Testis (tissue), 3 donors: Measurements from ENCODE around the gene ERC2. TPM values are rescaled to one million over a fixed set of nuclear protein-coding genes. Genes with fewer than 3 reads are reported as not detected.

Experiments
- DNase-seq: peaks from one replicate; pipeline ENCODE4 v3.0.0-alpha.2; 2019
- H3K27ac ChIP-seq, 2 donors: fragments of 200-600 bp; sonication (generic); one replicate each; pipeline ENCODE4 v1.5.1; 2019
- H3K27me3 ChIP-seq: fragments of 200-600 bp; sonication (generic); one replicate; pipeline ENCODE4 v1.5.1; 2019
- H3K36me3 ChIP-seq: fragments of 200-600 bp; sonication (generic); one replicate; pipeline ENCODE4 v1.5.1; 2017; ENCODE audit warnings: low read depth; ENCODE audit errors: missing control alignments
- H3K4me1 ChIP-seq: fragments of 200-600 bp; sonication (generic); one replicate; pipeline ENCODE4 v1.5.1; 2019
- H3K4me3 ChIP-seq, 2 donors: fragments of 200-600 bp; sonication (generic); one replicate each; pipeline ENCODE4 v1.5.1; 2017 to 2019
- H3K9me3 ChIP-seq: fragments of 200-600 bp; sonication (generic); one replicate; pipeline ENCODE4 v1.5.1; 2017
- POLR2A ChIP-seq: fragments of 450-650 bp; IDR thresholded peaks from one replicate; pipeline ENCODE4 v1.6.1; 2017; ENCODE audit warnings: antibody characterized with exemption, mild to moderate bottlenecking, moderate library complexity
- WGBS, 2 donors: methylation state at CpG; one replicate each; pipeline ENCODE4 v1.1.5; 2018; 5-methylcytosine and 5-hydroxymethylcytosine counted together
- intact Hi-C: fragments of 100-400 bp; cut with DNase I; formaldehyde crosslinking; loops from one replicate; pipeline ENCODE4 v1.15.1; 2023; ENCODE audit warnings: low total_unique reads
- polyA plus RNA-seq: library from polyadenylated mRNA; stranded (reverse); fragments of 350-450 nt; fragmentation: Illumina TruSeq; extraction: RNeasy Lipid Tissue Mini Kit (QIAGEN cat#74804); gene quantifications from one replicate; pipeline ENCODE4 v1.2.3, GENCODE V29; 2014; ENCODE audit warnings: low read depth, low replicate concordance; ENCODE audit not compliant: insufficient read depth
- total RNA-seq, 2 donors: library from RNA; depleted of rRNA; stranded (reverse); fragments of >200 nt; gene quantifications; one replicate each; pipeline ENCODE4 v1.2.3, GENCODE V29; 2016
- TF ChIP-seq, protein P1 (sequence below), 3 experiments: fragments of 450-650 bp in 2 of 3; fragments of 200-600 bp in 1 of 3; sonication (generic) in 1 of 3; IDR thresholded peaks; one replicate each; pipeline ENCODE4 v1.5.1; 2016 to 2019; ENCODE audit warnings: antibody characterized with exemption in 3 of 3, mild to moderate bottlenecking in 2 of 3, moderate library complexity in 1 of 3

The ERC2 gene
- total and polyA plus RNA-seq, 3 donors from 2014 or later = 1.9 to 6.1 (median 5.9) TPM

- 75 to 77% methylated on average over 6 of the region's 6 CpGs for WGBS, 2 donors
- H3K27me3 ChIP-seq = no peaks in the 10 kb centered on the region
- no peak overlapping the region for H3K4me3 ChIP-seq
- intact Hi-C loops = no loop called here
- no peak overlapping the region for H3K27ac ChIP-seq
- DNase-seq = no peak
- TF ChIP-seq, protein P1, sequence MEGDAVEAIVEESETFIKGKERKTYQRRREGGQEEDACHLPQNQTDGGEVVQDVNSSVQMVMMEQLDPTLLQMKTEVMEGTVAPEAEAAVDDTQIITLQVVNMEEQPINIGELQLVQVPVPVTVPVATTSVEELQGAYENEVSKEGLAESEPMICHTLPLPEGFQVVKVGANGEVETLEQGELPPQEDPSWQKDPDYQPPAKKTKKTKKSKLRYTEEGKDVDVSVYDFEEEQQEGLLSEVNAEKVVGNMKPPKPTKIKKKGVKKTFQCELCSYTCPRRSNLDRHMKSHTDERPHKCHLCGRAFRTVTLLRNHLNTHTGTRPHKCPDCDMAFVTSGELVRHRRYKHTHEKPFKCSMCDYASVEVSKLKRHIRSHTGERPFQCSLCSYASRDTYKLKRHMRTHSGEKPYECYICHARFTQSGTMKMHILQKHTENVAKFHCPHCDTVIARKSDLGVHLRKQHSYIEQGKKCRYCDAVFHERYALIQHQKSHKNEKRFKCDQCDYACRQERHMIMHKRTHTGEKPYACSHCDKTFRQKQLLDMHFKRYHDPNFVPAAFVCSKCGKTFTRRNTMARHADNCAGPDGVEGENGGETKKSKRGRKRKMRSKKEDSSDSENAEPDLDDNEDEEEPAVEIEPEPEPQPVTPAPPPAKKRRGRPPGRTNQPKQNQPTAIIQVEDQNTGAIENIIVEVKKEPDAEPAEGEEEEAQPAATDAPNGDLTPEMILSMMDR (IDR thresholded peaks at IDR 0.05) = no peak
- no peak for TF ChIP-seq POLR2A
- H3K9me3 ChIP-seq = no peaks in the 10 kb centered on the region
- no peaks in the 10 kb centered on the region for H3K36me3 ChIP-seq
- no peaks in the 10 kb centered on the region for H3K4me1 ChIP-seq
Observed at GRCh38 chr3:55815262-55815661, 653.0 kb downstream of the ERC2 start.

- intact Hi-C loops = no loop called here
- no peak overlapping the region for H3K27ac ChIP-seq
Observed at GRCh38 chr3:55813268-55814097, 654.8 kb downstream of the ERC2 start.

DNA sequence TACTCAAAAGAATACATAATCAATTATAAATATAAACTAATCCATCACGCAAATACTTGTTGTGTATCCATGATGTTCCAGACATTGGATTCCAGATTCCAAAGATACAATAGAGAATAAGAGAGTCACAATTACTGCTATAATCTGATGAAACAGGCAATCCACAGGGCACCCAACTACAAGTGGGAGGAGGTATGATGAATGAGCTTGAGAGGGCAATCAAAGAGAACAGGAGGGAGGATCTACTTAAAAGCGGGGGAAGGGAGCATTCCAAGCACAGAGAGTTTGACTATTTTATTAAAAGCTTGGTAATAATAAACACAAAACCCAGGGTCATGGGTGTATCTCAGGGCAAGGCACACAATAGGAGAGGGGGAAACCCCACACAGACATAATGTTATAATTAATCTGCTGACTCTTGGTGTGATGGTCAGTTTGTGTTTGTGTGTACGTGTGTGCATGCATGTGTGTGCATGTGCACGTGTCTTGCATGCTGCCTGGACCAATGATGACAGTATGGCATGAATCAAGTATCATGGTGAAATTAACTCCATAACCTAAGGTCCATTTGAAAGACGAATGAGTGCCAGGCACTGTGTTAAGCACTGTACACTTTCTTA is 655.8 kb downstream of the ERC2 start:
- H3K36me3 ChIP-seq = no peaks in the 10 kb centered on the region
- H3K4me1 ChIP-seq = no peaks in the 10 kb centered on the region
- 51 to 91% methylated on average over 5 of the region's 5 CpGs for WGBS, 2 donors
- no peak overlapping the region for H3K4me3 ChIP-seq
- no peaks in the 10 kb centered on the region for H3K9me3 ChIP-seq
- no peak for DNase-seq
- intact Hi-C loops = no loop called here
- no peak for TF ChIP-seq POLR2A
- TF ChIP-seq, protein P1 (IDR thresholded peaks at IDR 0.05) = no peak
- H3K27ac ChIP-seq = no peak overlapping the region
- H3K27me3 ChIP-seq = no peaks in the 10 kb centered on the region

More at GRCh38 chr3:55813268-55814097, 654.8 kb downstream of the ERC2 start:
- Histone ChIP-seq H3K4me1 (no peaks in the 10 kb centered on the region), H3K36me3 (no peaks in the 10 kb centered on the region), H3K27me3 (no peaks in the 10 kb centered on the region), H3K9me3 (no peaks in the 10 kb centered on the region), H3K4me3 (no peak overlapping the region)
- no peak for DNase-seq
- 75 to 86% methylated on average over 3 of the region's 3 CpGs for WGBS, 2 donors
- TF ChIP-seq POLR2A = no peak
- TF ChIP-seq, protein P1 (IDR thresholded peaks at IDR 0.05) = no peak

- no peaks in the 10 kb centered on the region for H3K27me3 ChIP-seq
- TF ChIP-seq, protein P1 (IDR thresholded peaks at IDR 0.05) = no peak
- no peak for TF ChIP-seq POLR2A
- 94 to 100% methylated on average over 1 of the region's 1 CpG for WGBS, 2 donors
- H3K36me3 ChIP-seq = no peaks in the 10 kb centered on the region
- intact Hi-C loops = no loop called here
- H3K4me3 ChIP-seq = no peak overlapping the region
- H3K27ac ChIP-seq = no peak overlapping the region
- no peak for DNase-seq
- H3K4me1 ChIP-seq = no peaks in the 10 kb centered on the region
- H3K9me3 ChIP-seq = no peaks in the 10 kb centered on the region
Observed at GRCh38 chr3:55807210-55807609, 661.1 kb downstream of the ERC2 start.
